Liver (tissue), 9 donors: ENCODE results near the gene VPS29. TPM values are rescaled to one million over a fixed set of nuclear protein-coding genes. Genes with fewer than 3 reads are reported as not detected.

Source experiments
- DNase-seq: peaks from one replicate; pipeline ENCODE4 v3.0.0-alpha.2; 2017; ENCODE audit warnings: low spot score
- H3K27ac ChIP-seq, 2 donors: one replicate each; pipeline ENCODE4 v1.7.0; 2013; ENCODE audit warnings: inconsistent platforms in 2 of 2, low read length in 2 of 2, control low read depth in 1 of 2, low read depth in 1 of 2, mild to moderate bottlenecking in 1 of 2
- H3K27me3 ChIP-seq, 4 donors: one replicate each; pipeline versions ENCODE4 v1.6.1 to v1.7.0; 2013; ENCODE audit warnings: low read length in 3 of 4, inconsistent platforms in 1 of 4, mild to moderate bottlenecking in 1 of 4, moderate library complexity in 1 of 4; ENCODE audit not compliant: control insufficient read depth in 4 of 4, insufficient read depth in 4 of 4
- H3K36me3 ChIP-seq, 4 donors: one replicate each; pipeline versions ENCODE4 v1.6.1 to v1.7.0; 2013; ENCODE audit warnings: low read length in 3 of 4, mild to moderate bottlenecking in 3 of 4, low read depth in 1 of 4, moderate library complexity in 1 of 4; ENCODE audit not compliant: control insufficient read depth in 4 of 4, insufficient read depth in 3 of 4
- H3K4me1 ChIP-seq, 4 donors: one replicate each; pipeline versions ENCODE4 v1.6.1 to v1.7.0; 2013; ENCODE audit warnings: low read length in 3 of 4, mild to moderate bottlenecking in 3 of 4, moderate library complexity in 1 of 4; ENCODE audit not compliant: control insufficient read depth in 4 of 4, insufficient read depth in 4 of 4
- H3K4me3 ChIP-seq, 3 donors: one replicate each; pipeline versions ENCODE4 v1.6.1 to v1.7.0; 2013; ENCODE audit warnings: low read length in 3 of 3, control low read depth in 1 of 3, low read depth in 1 of 3, mild to moderate bottlenecking in 1 of 3
- H3K9ac ChIP-seq, 2 donors: one replicate each; pipeline ENCODE4 v1.7.0; 2013; ENCODE audit warnings: low read length in 2 of 2, mild to moderate bottlenecking in 2 of 2, moderate library complexity in 2 of 2, control low read depth in 1 of 2, low read depth in 1 of 2
- H3K9me3 ChIP-seq, 4 donors: one replicate each; pipeline versions ENCODE4 v1.6.1 to v1.7.0; 2013; ENCODE audit warnings: low read length in 3 of 4; ENCODE audit not compliant: control insufficient read depth in 4 of 4
- ATF3 ChIP-seq: IDR thresholded peaks from 2 replicates; pipeline ENCODE4 v1.6.1; 2016; ENCODE audit warnings: antibody characterized with exemption
- CTCF ChIP-seq: fragments of 150-350 bp; IDR thresholded peaks from 2 replicates; pipeline ENCODE4 v1.5.1; 2017; ENCODE audit warnings: improper control_type of control experiment, low read depth, low read length; ENCODE audit not compliant: missing input control
- EGR1 ChIP-seq, 2 donors: IDR thresholded peaks; 2 replicates each; pipeline ENCODE4 v1.6.1; 2016 to 2018; ENCODE audit warnings: antibody characterized with exemption in 2 of 2, low read depth in 2 of 2
- FOXA1 ChIP-seq: IDR thresholded peaks from 2 replicates; pipeline ENCODE4 v1.6.1; 2016; ENCODE audit warnings: antibody characterized with exemption
- FOXA2 ChIP-seq: IDR thresholded peaks from 2 replicates; pipeline ENCODE4 v1.6.1; 2016; ENCODE audit warnings: antibody characterized with exemption
- GABPA ChIP-seq, 2 donors: IDR thresholded peaks in 1 of 2; conservative IDR thresholded peaks in 1 of 2; 2 replicates each; pipeline ENCODE4 v1.6.1; 2016; ENCODE audit warnings: antibody characterized with exemption in 2 of 2, mild to moderate bottlenecking in 1 of 2, moderate library complexity in 1 of 2
- HNF4A ChIP-seq, 2 donors: conservative IDR thresholded peaks; 2 replicates each; pipeline ENCODE4 v1.6.1; 2016; ENCODE audit warnings: antibody characterized with exemption in 2 of 2, mild to moderate bottlenecking in 2 of 2
- HNF4G ChIP-seq: IDR thresholded peaks from 2 replicates; pipeline ENCODE4 v1.6.1; 2016; ENCODE audit warnings: antibody characterized with exemption
- JUND ChIP-seq, 2 donors: IDR thresholded peaks; 2 replicates each; pipeline ENCODE4 v1.6.1; 2016; ENCODE audit warnings: antibody characterized with exemption in 2 of 2
- MAX ChIP-seq: IDR thresholded peaks from 2 replicates; pipeline ENCODE4 v1.6.1; 2016; ENCODE audit warnings: antibody characterized with exemption
- NR2F2 ChIP-seq: IDR thresholded peaks from 2 replicates; pipeline ENCODE4 v1.6.1; 2016; ENCODE audit warnings: antibody characterized with exemption
- RAD21 ChIP-seq, 2 donors: IDR thresholded peaks; 2 replicates each; pipeline ENCODE4 v1.6.1; 2016; ENCODE audit warnings: antibody characterized with exemption in 2 of 2, mild to moderate bottlenecking in 2 of 2
- REST ChIP-seq: IDR thresholded peaks from 2 replicates; pipeline ENCODE4 v1.6.1; 2016; ENCODE audit warnings: antibody characterized with exemption, mild to moderate bottlenecking
- RXRA ChIP-seq, 2 donors: IDR thresholded peaks; 2 replicates each; pipeline ENCODE4 v1.6.1; 2017 to 2018; ENCODE audit warnings: antibody characterized with exemption in 2 of 2, mild to moderate bottlenecking in 1 of 2
- SP1 ChIP-seq: IDR thresholded peaks from 2 replicates; pipeline ENCODE4 v1.6.1; 2018; ENCODE audit warnings: antibody characterized with exemption, mild to moderate bottlenecking
- TAF1 ChIP-seq: conservative IDR thresholded peaks from 2 replicates; pipeline ENCODE4 v1.6.1; 2016; ENCODE audit warnings: antibody characterized with exemption, mild to moderate bottlenecking
- YY1 ChIP-seq: IDR thresholded peaks from 2 replicates; pipeline ENCODE4 v1.6.1; 2016; ENCODE audit warnings: antibody characterized with exemption, mild to moderate bottlenecking
- ZBTB33 ChIP-seq: IDR thresholded peaks from 2 replicates; pipeline ENCODE4 v1.6.1; 2016; ENCODE audit warnings: antibody characterized with exemption
- WGBS: extraction: QIAGEN DNeasy Blood & Tissue Kit; methylation state at CpG from one replicate; pipeline ENCODE4 v1.1.7; 2013; 5-methylcytosine and 5-hydroxymethylcytosine counted together
- polyA plus RNA-seq, 2 donors: library from polyadenylated mRNA; stranded (reverse) in 1 of 2; unstranded in 1 of 2; fragments of 200-250 nt in 1 of 2; fragments of >200 nt in 1 of 2; fragmentation: Nextera tagmentation in 1 of 2; extraction: Ambion mirVana in 1 of 2; gene quantifications; one replicate each; pipeline versions ENCODE4 v1.2.1 to v1.2.3, GENCODE V29; 2013 to 2015
- total RNA-seq, 2 donors: library from RNA; depleted of rRNA; stranded (reverse); fragments of >200 nt; gene quantifications; one replicate each; pipeline ENCODE4 v1.2.3, GENCODE V29; 2014
- donor health status: healthy.
- donor health status: healthy.
- donor health status: healthy.
- donor health status: healthy.
- donor health status: healthy.

The VPS29 gene
- total and polyA plus RNA-seq, 4 donors = 48.0 to 170 (median 67.8) TPM

GRCh38 chr12:110550981-110551380, 49.1 kb upstream of the VPS29 start:
- Histone ChIP-seq H3K9me3 (no peaks in the 10 kb centered on the region), H3K4me3 (no peak overlapping the region), H3K27ac (peak overlapping the region in 1 of 2 donors; percentile 36), H3K9ac (no peak overlapping the region), H3K36me3 (no peaks in the 10 kb centered on the region), H3K4me1 (peaks cover 9 to 38% (median 29%) of the 10 kb centered on the region in 4 donors), H3K27me3 (no peaks in the 10 kb centered on the region)
- WGBS = 55% methylated on average over 4 of the region's 4 CpGs
- TF ChIP-seq RAD21 (IDR thresholded peaks at IDR 0.05) = peak in 1 of 2 donors; percentile 31
- no peak for TF ChIP-seq EGR1 (IDR thresholded peaks at IDR 0.05; ENCODE audit: low read depth in 2 of 2)
- TF ChIP-seq YY1 = no peak
- TF ChIP-seq ATF3 = no peak
- TF ChIP-seq HNF4A (conservative IDR thresholded peaks at IDR 0.05) = peak; percentile 20 to 25
- no peak for TF ChIP-seq ZBTB33
- TF ChIP-seq FOXA2 = peak; percentile 8
- no peak for TF ChIP-seq FOXA1
- no peak for TF ChIP-seq MAX
- TF ChIP-seq RXRA (IDR thresholded peaks at IDR 0.05) = no peak
- TF ChIP-seq HNF4G = no peak
- no peak for TF ChIP-seq GABPA (IDR thresholded peaks at IDR 0.05 in 1 of 2, conservative IDR thresholded peaks at IDR 0.05 in 1 of 2)
- no peak for TF ChIP-seq REST
- TF ChIP-seq CTCF = no peak
- TF ChIP-seq JUND (IDR thresholded peaks at IDR 0.05) = no peak
- TF ChIP-seq TAF1 = no peak
- TF ChIP-seq SP1 = no peak
- DNase-seq = no peak

GRCh38 chr12:110549716-110550115, 47.8 kb upstream of the VPS29 start:
- 59% methylated on average over 2 of the region's 2 CpGs for WGBS
- no peaks in the 10 kb centered on the region for H3K27me3 ChIP-seq
- H3K4me3 ChIP-seq = no peak overlapping the region
- TF ChIP-seq HNF4A (conservative IDR thresholded peaks at IDR 0.05) (peak in 1 of 2 donors; percentile 8), NR2F2 (no peak)
- H3K9ac ChIP-seq = no peak overlapping the region
- peaks cover 6 to 31% (median 23%) of the 10 kb centered on the region in 4 donors for H3K4me1 ChIP-seq
- no peaks in the 10 kb centered on the region for H3K9me3 ChIP-seq
- H3K36me3 ChIP-seq = peaks cover 0 to 7% (median 1%) of the 10 kb centered on the region in 4 donors
- no peak overlapping the region for H3K27ac ChIP-seq
- DNase-seq = no peak
